Measurements from ENCODE around the gene NMRAL1. TPM values are rescaled to one million over a fixed set of nuclear protein-coding genes. Genes with fewer than 3 reads are reported as not detected.

Gene NMRAL1
- total RNA-seq, 4 donors from 2014 or later: 55.5 to 61.8 (median 57.7) TPM

DNA sequence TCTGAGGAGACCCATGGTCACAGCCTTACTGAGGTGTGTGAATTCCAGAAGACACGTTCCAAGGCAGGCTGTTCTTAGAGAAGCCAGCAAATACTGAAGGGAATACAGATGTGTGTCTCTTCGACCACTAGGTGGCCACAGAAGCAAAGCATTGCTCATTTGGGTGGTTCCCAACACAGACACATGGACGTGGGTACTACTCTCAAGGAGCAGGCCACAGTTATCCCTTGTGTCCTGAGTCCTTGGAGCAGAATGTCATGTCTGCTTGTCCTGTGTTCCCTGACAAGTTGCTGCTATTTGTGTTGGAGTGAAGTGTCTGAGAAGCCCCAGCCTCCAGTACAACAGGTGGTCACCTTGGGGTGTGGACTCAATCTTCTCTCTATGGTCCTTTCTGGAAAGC, 32.0 kb upstream of the NMRAL1 start:
- no peaks in the 10 kb centered on the region for H3K27me3 ChIP-seq
- H3K4me3 ChIP-seq: no peak overlapping the region
- peak overlapping the region in 2 of 4 donors; percentile 55 to 75 for H3K27ac ChIP-seq
- H3K4me1 ChIP-seq: peaks cover 0 to 48% (median 15%) of the 10 kb centered on the region in 4 donors
- no peaks in the 10 kb centered on the region for H3K9me3 ChIP-seq
- peaks cover 0 to 57% (median 25%) of the 10 kb centered on the region in 3 donors for H3K36me3 ChIP-seq
- TF ChIP-seq EP300 (IDR thresholded peaks at IDR 0.05): peak in 1 of 2 donors; percentile 42
- TF ChIP-seq POLR2A (IDR thresholded peaks at IDR 0.05): no peak
- TF ChIP-seq, protein P1, sequence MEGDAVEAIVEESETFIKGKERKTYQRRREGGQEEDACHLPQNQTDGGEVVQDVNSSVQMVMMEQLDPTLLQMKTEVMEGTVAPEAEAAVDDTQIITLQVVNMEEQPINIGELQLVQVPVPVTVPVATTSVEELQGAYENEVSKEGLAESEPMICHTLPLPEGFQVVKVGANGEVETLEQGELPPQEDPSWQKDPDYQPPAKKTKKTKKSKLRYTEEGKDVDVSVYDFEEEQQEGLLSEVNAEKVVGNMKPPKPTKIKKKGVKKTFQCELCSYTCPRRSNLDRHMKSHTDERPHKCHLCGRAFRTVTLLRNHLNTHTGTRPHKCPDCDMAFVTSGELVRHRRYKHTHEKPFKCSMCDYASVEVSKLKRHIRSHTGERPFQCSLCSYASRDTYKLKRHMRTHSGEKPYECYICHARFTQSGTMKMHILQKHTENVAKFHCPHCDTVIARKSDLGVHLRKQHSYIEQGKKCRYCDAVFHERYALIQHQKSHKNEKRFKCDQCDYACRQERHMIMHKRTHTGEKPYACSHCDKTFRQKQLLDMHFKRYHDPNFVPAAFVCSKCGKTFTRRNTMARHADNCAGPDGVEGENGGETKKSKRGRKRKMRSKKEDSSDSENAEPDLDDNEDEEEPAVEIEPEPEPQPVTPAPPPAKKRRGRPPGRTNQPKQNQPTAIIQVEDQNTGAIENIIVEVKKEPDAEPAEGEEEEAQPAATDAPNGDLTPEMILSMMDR (IDR thresholded peaks at IDR 0.05): peak; percentile 62 to 88 (median 82)
- WGBS, 2 donors: 0 to 5% methylated on average over 1 to 3 of the region's 3 CpGs
- peak in 1 of 2 donors; percentile 76 for DNase-seq (ENCODE audit: low spot score in 2 of 2)

DNA sequence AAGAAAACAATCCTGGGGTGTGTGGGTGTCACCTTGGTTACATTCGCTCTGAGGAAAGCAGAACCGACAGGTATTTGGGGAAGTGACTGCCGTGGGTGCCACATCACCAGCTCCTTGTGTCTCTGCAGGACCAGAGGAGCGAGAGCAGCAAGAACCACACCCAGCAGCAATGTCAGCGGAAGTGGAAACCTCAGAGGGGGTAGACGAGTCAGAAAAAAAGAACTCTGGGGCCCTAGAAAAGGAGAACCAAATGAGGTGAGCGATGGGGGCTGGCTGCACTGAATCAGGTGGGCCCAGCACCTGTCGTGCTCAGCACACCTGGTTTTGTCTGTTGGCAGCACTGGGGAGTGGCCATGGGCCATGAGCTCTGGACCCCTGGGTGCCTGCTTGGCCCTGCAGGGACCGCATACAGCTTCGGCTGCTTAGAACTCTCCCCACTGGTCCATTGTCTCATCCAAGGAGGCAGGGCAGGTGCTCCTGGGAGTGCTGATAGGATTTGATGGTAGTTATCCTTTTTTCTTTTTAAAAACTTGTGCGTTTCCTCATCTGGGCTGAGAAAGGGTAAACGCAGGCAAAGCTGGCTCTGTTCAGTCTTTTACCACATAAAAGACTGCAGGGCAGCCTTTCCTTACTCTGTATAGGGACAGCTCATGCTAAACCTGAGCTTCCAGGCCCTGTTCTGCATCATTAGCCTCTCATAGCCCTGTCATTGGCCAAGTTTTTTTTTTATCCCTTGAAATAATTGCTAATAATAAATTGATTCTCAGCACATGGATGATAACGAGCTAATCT, 31.1 kb upstream of the NMRAL1 start:
- H3K27me3 ChIP-seq: no peaks in the 10 kb centered on the region
- peaks cover 0 to 48% (median 25%) of the 10 kb centered on the region in 3 donors for H3K36me3 ChIP-seq
- H3K9me3 ChIP-seq: no peaks in the 10 kb centered on the region
- peak overlapping the region in 2 of 4 donors; percentile 55 to 75 for H3K27ac ChIP-seq
- TF ChIP-seq EP300 (IDR thresholded peaks at IDR 0.05) (no peak), POLR2A (IDR thresholded peaks at IDR 0.05) (no peak)
- TF ChIP-seq, protein P1 (IDR thresholded peaks at IDR 0.05): no peak
- DNase-seq (ENCODE audit: low spot score in 2 of 2): no peak
- WGBS, 2 donors: 73 to 80% methylated on average over 13 of the region's 13 CpGs
- no peak overlapping the region for H3K4me3 ChIP-seq
- H3K4me1 ChIP-seq: peaks cover 0 to 49% (median 21%) of the 10 kb centered on the region in 4 donors

DNA sequence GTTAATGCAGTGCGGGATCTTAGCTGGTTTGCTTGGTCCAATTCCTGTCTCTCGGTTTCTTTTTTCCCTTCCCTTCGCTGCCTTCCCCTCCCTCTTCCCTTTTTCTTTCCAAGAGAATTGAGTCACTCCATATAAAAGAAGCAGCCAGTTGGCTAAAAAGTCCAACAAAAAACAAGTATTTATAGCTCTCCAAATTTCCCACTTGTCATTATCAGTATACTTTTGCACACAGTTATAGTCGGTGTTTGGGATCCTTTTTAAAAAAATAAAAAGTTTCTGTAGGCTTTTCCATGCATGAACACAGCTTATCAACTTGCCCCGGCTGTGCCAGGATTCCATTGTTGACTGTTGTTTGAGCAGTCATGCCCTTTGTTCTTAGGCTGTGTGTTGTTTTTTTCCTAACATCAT, 26.6 kb upstream of the NMRAL1 start:
- peak overlapping the region in 2 of 4 donors; percentile 16 to 18 for H3K4me3 ChIP-seq
- H3K36me3 ChIP-seq: peaks cover 0 to 22% (median 0%) of the 10 kb centered on the region in 3 donors
- no peaks in the 10 kb centered on the region for H3K9me3 ChIP-seq
- TF ChIP-seq, protein P1 (IDR thresholded peaks at IDR 0.05): no peak
- TF ChIP-seq EP300 (IDR thresholded peaks at IDR 0.05) (no peak), POLR2A (IDR thresholded peaks at IDR 0.05) (no peak)
- H3K27ac ChIP-seq: peak overlapping the region in 3 of 4 donors; percentile 61 to 89 (median 76)
- WGBS, 2 donors: 15% methylated on average over 5 of the region's 5 CpGs
- peaks cover 0 to 56% (median 24%) of the 10 kb centered on the region in 4 donors for H3K4me1 ChIP-seq
- DNase-seq (ENCODE audit: low spot score in 2 of 2): no peak
- H3K27me3 ChIP-seq: no peaks in the 10 kb centered on the region

DNA sequence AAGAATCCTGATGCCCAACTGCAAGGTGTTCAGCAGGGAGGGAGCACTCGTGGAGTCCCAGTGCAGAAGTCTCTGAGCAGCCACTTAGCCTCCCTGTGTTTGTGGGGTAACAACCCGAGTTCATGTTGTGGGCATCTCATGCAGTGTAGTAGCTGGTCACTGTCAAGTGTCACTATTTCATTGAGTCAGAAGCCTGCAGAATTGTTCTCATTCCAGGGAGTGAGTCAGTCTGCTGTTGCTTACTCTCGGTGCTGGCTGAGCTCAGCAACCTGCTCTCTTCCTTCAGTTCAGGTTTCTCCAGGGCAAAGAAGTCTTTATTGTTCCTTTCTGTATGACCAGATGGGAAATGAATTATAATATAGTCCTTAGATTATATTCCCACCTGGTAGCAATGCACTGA, 25.8 kb upstream of the NMRAL1 start:
- 27 to 55% methylated on average over 2 to 3 of the region's 3 CpGs for WGBS, 2 donors

More for the DNA sequence above, 25.8 kb upstream of the NMRAL1 start:
- no peak for DNase-seq (ENCODE audit: low spot score in 2 of 2)
- H3K27me3 ChIP-seq: no peaks in the 10 kb centered on the region
- H3K4me1 ChIP-seq: peaks cover 0 to 55% (median 21%) of the 10 kb centered on the region in 4 donors
- H3K27ac ChIP-seq: peak overlapping the region in 3 of 4 donors; percentile 61 to 89 (median 76)
- H3K4me3 ChIP-seq: peak overlapping the region in 1 of 4 donors; percentile 16
- no peaks in the 10 kb centered on the region for H3K9me3 ChIP-seq
- TF ChIP-seq, protein P1 (IDR thresholded peaks at IDR 0.05): no peak
- TF ChIP-seq EP300 (IDR thresholded peaks at IDR 0.05): peak in 1 of 2 donors; percentile 5
- peaks cover 0 to 15% (median 0%) of the 10 kb centered on the region in 3 donors for H3K36me3 ChIP-seq
